HEK293 (cell line): ENCODE measurements around the gene MVB12A.

Experiments used
- CTCF ChIA-PET: fragments of 350-600 bp; formaldehyde crosslinking; extraction: SDS; loops from one replicate; lab custom pipeline; 2021; ENCODE audit warnings: antibody characterized with exemption; lab: Yijun Ruan, JAX
- POLR2A ChIA-PET: fragments of 300-600 bp; formaldehyde crosslinking; extraction: SDS; loops from one replicate; lab custom pipeline; 2020; ENCODE audit warnings: antibody characterized with exemption, inconsistent platforms; lab: Yijun Ruan, JAX
- H3K27ac ChIP-seq: fragments of 200-500 bp; sonication (Bioruptor generic); 2 replicates; pipeline ENCODE4 v1.5.1; 2014; ENCODE audit warnings: low read depth, low read length, control low read depth, inconsistent platforms; ENCODE audit errors: extremely low read depth
- H3K36me3 ChIP-seq, 2 experiments: fragments of 200-500 bp in 1 of 2; sonication (Bioruptor generic) in 1 of 2; 1 replicate in 1 of 2; 2 replicates in 1 of 2; pipeline ENCODE4 v1.5.1; 2014 to 2017; ENCODE audit warnings: inconsistent platforms in 2 of 2, low read length in 2 of 2; ENCODE audit not compliant: control insufficient read depth in 2 of 2, insufficient read depth in 1 of 2
- H3K4me1 ChIP-seq: fragments of 200-500 bp; sonication (Bioruptor generic); 2 replicates; pipeline ENCODE4 v1.5.1; 2014; ENCODE audit warnings: mild to moderate bottlenecking, low read length, inconsistent platforms; ENCODE audit not compliant: control insufficient read depth, insufficient read depth
- H3K4me3 ChIP-seq: 2 replicates; pipeline ENCODE4 v1.5.1; 2011; ENCODE audit warnings: low read depth, mild to moderate bottlenecking, control low read depth, low read length, moderate library complexity
- H3K9me3 ChIP-seq: fragments of 200-500 bp; sonication (Bioruptor generic); 2 replicates; pipeline ENCODE4 v1.5.1; 2014; ENCODE audit warnings: low read depth, low read length, inconsistent platforms; ENCODE audit not compliant: control insufficient read depth, insufficient read depth
- BCL11B ChIP-seq: fragments of 450-650 bp; formaldehyde crosslinking; IDR thresholded peaks from 2 replicates; pipeline ENCODE4 v1.5.1; 2016; ENCODE audit warnings: low read depth, missing biosample characterization, missing genetic modification characterization
- EGR2 ChIP-seq: fragments of 450-650 bp; formaldehyde crosslinking; IDR thresholded peaks from 2 replicates; pipeline ENCODE4 v1.5.1; 2016; ENCODE audit warnings: low read depth, missing biosample characterization, missing genetic modification characterization
- SCRT1 ChIP-seq: fragments of 450-650 bp; formaldehyde crosslinking; IDR thresholded peaks from 2 replicates; pipeline ENCODE4 v1.5.1; 2016; ENCODE audit warnings: missing biosample characterization, missing genetic modification characterization, borderline replicate concordance
- ZBTB17 ChIP-seq: fragments of 450-650 bp; formaldehyde crosslinking; IDR thresholded peaks from 2 replicates; pipeline ENCODE4 v1.5.1; 2016; ENCODE audit warnings: missing biosample characterization, missing genetic modification characterization
- ZNF529 ChIP-seq: fragments of 450-650 bp; formaldehyde crosslinking; IDR thresholded peaks from 2 replicates; pipeline ENCODE4 v1.5.1; 2017; ENCODE audit warnings: missing genetic modification characterization, missing biosample characterization; ENCODE audit not compliant: insufficient replicate concordance
- ZNF571 ChIP-seq: fragments of 450-650 bp; formaldehyde crosslinking; IDR thresholded peaks from 2 replicates; pipeline ENCODE4 v1.5.0; 2017; ENCODE audit warnings: missing biosample characterization, missing genetic modification characterization
- ZNF629 ChIP-seq: fragments of 450-650 bp; formaldehyde crosslinking; IDR thresholded peaks from 2 replicates; pipeline ENCODE4 v1.5.1; 2017; ENCODE audit warnings: missing biosample characterization, missing genetic modification characterization
- ZNF776 ChIP-seq: fragments of 450-650 bp; formaldehyde crosslinking; IDR thresholded peaks from 2 replicates; pipeline ENCODE4 v1.5.0; 2017; ENCODE audit warnings: missing biosample characterization, missing genetic modification characterization, borderline replicate concordance
- TF ChIP-seq, protein P1 (sequence below): fragments of 450-650 bp; formaldehyde crosslinking; IDR thresholded peaks from 2 replicates; pipeline ENCODE4 v1.5.1; 2016; ENCODE audit warnings: missing biosample characterization, missing genetic modification characterization, low read depth
- TF ChIP-seq, protein P2 (sequence below): fragments of 450-650 bp; formaldehyde crosslinking; IDR thresholded peaks from 2 replicates; pipeline ENCODE4 v1.5.1; 2016; ENCODE audit warnings: missing biosample characterization, missing genetic modification characterization, low read depth
- TF ChIP-seq, protein P3 (sequence below): fragments of 450-650 bp; formaldehyde crosslinking; IDR thresholded peaks from 2 replicates; pipeline ENCODE4 v1.5.1; 2016; ENCODE audit warnings: missing biosample characterization, missing genetic modification characterization
- TF ChIP-seq, protein P4 (sequence below): fragments of 450-650 bp; formaldehyde crosslinking; IDR thresholded peaks from 2 replicates; pipeline ENCODE4 v1.5.1; 2016; ENCODE audit warnings: missing biosample characterization, missing genetic modification characterization
- TF ChIP-seq, protein P5 (sequence below): fragments of 450-650 bp; IDR thresholded peaks from 2 replicates; pipeline ENCODE4 v1.5.1; 2018; ENCODE audit warnings: missing biosample characterization, missing genetic modification characterization

MVB12A gene

DNA sequence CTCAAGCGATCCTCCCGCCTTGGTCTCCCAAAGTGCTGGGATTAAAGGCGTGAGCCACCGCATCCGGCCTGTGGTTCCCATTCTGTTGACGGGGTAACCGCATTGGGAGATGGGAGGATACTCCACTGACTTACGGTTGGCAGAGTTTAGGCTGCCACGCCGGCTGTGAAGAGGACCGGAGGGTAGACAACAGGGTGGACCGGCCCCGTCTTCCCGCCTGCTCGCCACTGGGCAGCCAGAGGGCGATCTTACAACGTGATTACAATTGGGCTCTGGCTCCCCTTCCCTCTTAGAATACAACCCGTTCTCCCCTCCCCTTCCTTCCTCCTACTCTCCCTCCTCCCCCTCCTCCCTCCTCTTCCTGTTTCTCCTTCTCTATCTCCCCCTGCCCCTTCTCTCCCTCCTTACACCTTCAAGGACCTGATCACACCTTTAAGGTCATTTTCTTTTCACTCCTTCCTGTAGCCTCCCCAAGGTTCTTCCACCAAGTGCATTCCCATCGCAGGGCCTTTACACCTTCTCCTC lies 24.9 kb upstream of the MVB12A start (continued):
- TF ChIP-seq, protein P1, sequence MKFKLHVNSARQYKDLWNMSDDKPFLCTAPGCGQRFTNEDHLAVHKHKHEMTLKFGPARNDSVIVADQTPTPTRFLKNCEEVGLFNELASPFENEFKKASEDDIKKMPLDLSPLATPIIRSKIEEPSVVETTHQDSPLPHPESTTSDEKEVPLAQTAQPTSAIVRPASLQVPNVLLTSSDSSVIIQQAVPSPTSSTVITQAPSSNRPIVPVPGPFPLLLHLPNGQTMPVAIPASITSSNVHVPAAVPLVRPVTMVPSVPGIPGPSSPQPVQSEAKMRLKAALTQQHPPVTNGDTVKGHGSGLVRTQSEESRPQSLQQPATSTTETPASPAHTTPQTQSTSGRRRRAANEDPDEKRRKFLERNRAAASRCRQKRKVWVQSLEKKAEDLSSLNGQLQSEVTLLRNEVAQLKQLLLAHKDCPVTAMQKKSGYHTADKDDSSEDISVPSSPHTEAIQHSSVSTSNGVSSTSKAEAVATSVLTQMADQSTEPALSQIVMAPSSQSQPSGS: no peak
- TF ChIP-seq, protein P2, sequence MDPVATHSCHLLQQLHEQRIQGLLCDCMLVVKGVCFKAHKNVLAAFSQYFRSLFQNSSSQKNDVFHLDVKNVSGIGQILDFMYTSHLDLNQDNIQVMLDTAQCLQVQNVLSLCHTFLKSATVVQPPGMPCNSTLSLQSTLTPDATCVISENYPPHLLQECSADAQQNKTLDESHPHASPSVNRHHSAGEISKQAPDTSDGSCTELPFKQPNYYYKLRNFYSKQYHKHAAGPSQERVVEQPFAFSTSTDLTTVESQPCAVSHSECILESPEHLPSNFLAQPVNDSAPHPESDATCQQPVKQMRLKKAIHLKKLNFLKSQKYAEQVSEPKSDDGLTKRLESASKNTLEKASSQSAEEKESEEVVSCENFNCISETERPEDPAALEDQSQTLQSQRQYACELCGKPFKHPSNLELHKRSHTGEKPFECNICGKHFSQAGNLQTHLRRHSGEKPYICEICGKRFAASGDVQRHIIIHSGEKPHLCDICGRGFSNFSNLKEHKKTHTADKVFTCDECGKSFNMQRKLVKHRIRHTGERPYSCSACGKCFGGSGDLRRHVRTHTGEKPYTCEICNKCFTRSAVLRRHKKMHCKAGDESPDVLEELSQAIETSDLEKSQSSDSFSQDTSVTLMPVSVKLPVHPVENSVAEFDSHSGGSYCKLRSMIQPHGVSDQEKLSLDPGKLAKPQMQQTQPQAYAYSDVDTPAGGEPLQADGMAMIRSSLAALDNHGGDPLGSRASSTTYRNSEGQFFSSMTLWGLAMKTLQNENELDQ: no peak
- TF ChIP-seq SCRT1: 0 out of 2 replicates have a peak, but pooled peaks have one; percentile 11
- TF ChIP-seq BCL11B (tag by site-specific recombination): peak; percentile 39; the same call in 1 of the 2 replicates
- TF ChIP-seq, protein P3, sequence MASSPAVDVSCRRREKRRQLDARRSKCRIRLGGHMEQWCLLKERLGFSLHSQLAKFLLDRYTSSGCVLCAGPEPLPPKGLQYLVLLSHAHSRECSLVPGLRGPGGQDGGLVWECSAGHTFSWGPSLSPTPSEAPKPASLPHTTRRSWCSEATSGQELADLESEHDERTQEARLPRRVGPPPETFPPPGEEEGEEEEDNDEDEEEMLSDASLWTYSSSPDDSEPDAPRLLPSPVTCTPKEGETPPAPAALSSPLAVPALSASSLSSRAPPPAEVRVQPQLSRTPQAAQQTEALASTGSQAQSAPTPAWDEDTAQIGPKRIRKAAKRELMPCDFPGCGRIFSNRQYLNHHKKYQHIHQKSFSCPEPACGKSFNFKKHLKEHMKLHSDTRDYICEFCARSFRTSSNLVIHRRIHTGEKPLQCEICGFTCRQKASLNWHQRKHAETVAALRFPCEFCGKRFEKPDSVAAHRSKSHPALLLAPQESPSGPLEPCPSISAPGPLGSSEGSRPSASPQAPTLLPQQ: peak; percentile 55; the same call in 1 of the 2 replicates
- TF ChIP-seq, protein P4, sequence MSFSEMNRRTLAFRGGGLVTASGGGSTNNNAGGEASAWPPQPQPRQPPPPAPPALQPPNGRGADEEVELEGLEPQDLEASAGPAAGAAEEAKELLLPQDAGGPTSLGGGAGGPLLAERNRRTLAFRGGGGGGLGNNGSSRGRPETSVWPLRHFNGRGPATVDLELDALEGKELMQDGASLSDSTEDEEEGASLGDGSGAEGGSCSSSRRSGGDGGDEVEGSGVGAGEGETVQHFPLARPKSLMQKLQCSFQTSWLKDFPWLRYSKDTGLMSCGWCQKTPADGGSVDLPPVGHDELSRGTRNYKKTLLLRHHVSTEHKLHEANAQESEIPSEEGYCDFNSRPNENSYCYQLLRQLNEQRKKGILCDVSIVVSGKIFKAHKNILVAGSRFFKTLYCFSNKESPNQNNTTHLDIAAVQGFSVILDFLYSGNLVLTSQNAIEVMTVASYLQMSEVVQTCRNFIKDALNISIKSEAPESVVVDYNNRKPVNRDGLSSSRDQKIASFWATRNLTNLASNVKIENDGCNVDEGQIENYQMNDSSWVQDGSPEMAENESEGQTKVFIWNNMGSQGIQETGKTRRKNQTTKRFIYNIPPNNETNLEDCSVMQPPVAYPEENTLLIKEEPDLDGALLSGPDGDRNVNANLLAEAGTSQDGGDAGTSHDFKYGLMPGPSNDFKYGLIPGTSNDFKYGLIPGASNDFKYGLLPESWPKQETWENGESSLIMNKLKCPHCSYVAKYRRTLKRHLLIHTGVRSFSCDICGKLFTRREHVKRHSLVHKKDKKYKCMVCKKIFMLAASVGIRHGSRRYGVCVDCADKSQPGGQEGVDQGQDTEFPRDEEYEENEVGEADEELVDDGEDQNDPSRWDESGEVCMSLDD (tag by site-specific recombination): peak; percentile 77
- TF ChIP-seq ZNF776 (tag by site-specific recombination): no peak
- no peak for TF ChIP-seq ZNF529
- TF ChIP-seq ZBTB17 (tag by site-specific recombination): peak; percentile 47; the same call in 1 of the 2 replicates
- TF ChIP-seq, all 188 proteins: peak for 65

DNA sequence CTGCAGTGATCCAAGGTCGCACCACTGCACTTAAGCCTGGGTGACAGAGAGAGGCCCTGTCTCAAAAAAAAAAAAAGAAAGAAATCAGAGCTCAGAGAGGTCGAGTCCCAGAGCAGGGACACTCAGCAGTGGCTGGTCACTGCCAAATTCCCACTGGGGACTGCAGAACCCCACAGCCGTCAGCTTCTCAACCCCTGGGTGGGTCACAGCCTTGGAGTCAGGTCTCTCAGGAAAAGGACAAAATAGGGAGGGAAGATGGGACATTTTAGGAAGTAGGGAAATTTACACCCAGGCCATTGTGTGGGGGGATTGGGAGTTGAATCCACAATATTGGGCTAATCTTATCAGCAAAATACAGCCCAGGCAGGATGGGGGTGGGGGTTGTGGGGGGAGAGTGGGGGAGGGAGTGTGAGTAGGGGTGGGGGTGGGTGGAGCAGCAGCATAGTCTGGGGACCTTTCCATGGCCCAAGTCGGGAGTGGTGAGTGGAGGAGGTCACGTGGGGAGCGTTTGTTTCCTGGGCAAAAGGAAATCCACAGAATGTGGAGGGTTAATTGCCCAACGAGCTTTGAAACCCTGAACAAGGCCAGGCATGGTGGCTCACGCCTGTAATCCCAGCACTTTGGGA lies 20.8 kb upstream of the MVB12A start:
- no peak overlapping the region for H3K4me3 ChIP-seq
- ChIA-PET CTCF (interaction anchor here (0.6 to 2.4 kb wide), 8 partner anchors 8 to 436 kb away, joined by 3 to 8 read pairs (median 4); no protein-coding TSS in a partner anchor), POLR2A (interaction anchor here (0.7 kb wide), 1 partner anchor 368 kb away, joined by 3 read pairs; no protein-coding TSS in a partner anchor)
- H3K36me3 ChIP-seq: no peaks in the 10 kb centered on the region
- no peaks in the 10 kb centered on the region for H3K4me1 ChIP-seq
- peak; percentile 16; the same call in 1 of the 2 replicates for TF ChIP-seq EGR2 (tag by site-specific recombination)
- TF ChIP-seq, protein P5, sequence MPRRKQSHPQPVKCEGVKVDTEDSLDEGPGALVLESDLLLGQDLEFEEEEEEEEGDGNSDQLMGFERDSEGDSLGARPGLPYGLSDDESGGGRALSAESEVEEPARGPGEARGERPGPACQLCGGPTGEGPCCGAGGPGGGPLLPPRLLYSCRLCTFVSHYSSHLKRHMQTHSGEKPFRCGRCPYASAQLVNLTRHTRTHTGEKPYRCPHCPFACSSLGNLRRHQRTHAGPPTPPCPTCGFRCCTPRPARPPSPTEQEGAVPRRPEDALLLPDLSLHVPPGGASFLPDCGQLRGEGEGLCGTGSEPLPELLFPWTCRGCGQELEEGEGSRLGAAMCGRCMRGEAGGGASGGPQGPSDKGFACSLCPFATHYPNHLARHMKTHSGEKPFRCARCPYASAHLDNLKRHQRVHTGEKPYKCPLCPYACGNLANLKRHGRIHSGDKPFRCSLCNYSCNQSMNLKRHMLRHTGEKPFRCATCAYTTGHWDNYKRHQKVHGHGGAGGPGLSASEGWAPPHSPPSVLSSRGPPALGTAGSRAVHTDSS: no peak
- no peak for TF ChIP-seq ZNF629
- no peak for TF ChIP-seq ZNF571 (tag by site-specific recombination)
- TF ChIP-seq, all 188 proteins: peak for 1
- H3K27ac ChIP-seq: no peak overlapping the region
- H3K9me3 ChIP-seq: no peaks in the 10 kb centered on the region
